T-helper 17 cell (primary cell): ENCODE results near the gene NPHP1. TPM values are rescaled to one million over a fixed set of nuclear protein-coding genes. Genes with fewer than 3 reads are reported as not detected.
A peak's percentile ranks its signal among the peaks of the same experiment; 100 is the strongest.
"Not testable (repeated sequence)": the region's sequence is repeated elsewhere in the genome, so short reads cannot be mapped to it uniquely, and the experiment has no call there.

Experiments used
- ATAC-seq: fragments of 150-1000 bp; cut with Tn5 transposase; 2 replicates; pipeline ENCODE4 v1.10.0; 2021; ENCODE audit warnings: mild to moderate bottlenecking, moderate library complexity
- DNase-seq, 3 donors: peaks; one replicate each; pipeline versions ENCODE4 v3.0.0 to v3.0.0-alpha.2; 2020 to 2021
- H3K9me3 ChIP-seq: one replicate; pipeline ENCODE4 v1.7.0; 2013; ENCODE audit warnings: low read length, mild to moderate bottlenecking; ENCODE audit not compliant: control insufficient read depth, poor library complexity, severe bottlenecking
- H3K27ac Mint-ChIP-seq: one replicate; pipeline ENCODE4 v1.8.0; 2022; ENCODE audit warnings: mild to moderate bottlenecking, moderate library complexity, mixed read lengths
- H3K27me3 Mint-ChIP-seq: one replicate; pipeline ENCODE4 v1.8.0; 2022; ENCODE audit warnings: mixed read lengths
- H3K36me3 Mint-ChIP-seq: one replicate; pipeline ENCODE4 v1.8.0; 2022; ENCODE audit warnings: low read depth, mixed read lengths
- H3K4me1 Mint-ChIP-seq: one replicate; pipeline ENCODE4 v1.8.0; 2022; ENCODE audit warnings: mild to moderate bottlenecking, mixed read lengths
- H3K4me3 Mint-ChIP-seq: one replicate; pipeline ENCODE4 v1.8.0; 2022; ENCODE audit warnings: mild to moderate bottlenecking, moderate library complexity, mixed read lengths
- total RNA-seq, 4 donors: library from RNA in 2 of 4; stranded (reverse) in 2 of 4; gene quantifications; one replicate each; pipeline ENCODE4 v1.2.3 and lab custom pipeline; 2022 to 2026

The NPHP1 gene
- total RNA-seq = 1 to 10 TPM in 1 of 2 donors, under 1 TPM in 1; 0.16 to 1.4 TPM
- 0.83 to 1.2 reads per million in 2 donors for total RNA-seq (lab: John Stamatoyannopoulos, UW)

GRCh38 chr2:110204408-110205385, at the start of gene NPHP1:
Gene NPHP1, minus strand, starts transcription at chr2:110205013. Its CDS starts 45 bp downstream, at chr2:110204968.
- Mint-ChIP-seq H3K36me3 (peaks cover 7% of the 10 kb centered on the region), H3K4me1 (peaks cover 19% of the 10 kb centered on the region), H3K27ac (peak within 1 kb of the TSS; percentile 97), H3K27me3 (no peaks in the 10 kb centered on the region), H3K4me3 (peak within 1 kb of the TSS; percentile 96)
- no peaks in the 10 kb centered on the region for H3K9me3 ChIP-seq
- DNase-seq (peak; percentile 68 to 78 (median 73)), ATAC-seq (peak; percentile 96)

- not testable (repeated sequence) for DNase-seq, H3K27me3 Mint-ChIP-seq, H3K36me3 Mint-ChIP-seq, H3K4me3 Mint-ChIP-seq, H3K27ac Mint-ChIP-seq, ATAC-seq, H3K9me3 ChIP-seq, H3K4me1 Mint-ChIP-seq
Observed at GRCh38 chr2:110248081-110248795, 43.4 kb upstream of the NPHP1 start.

GRCh38 chr2:110245488-110246435, 40.9 kb upstream of the NPHP1 start:
- not testable (repeated sequence) for H3K27me3 Mint-ChIP-seq, H3K9me3 ChIP-seq, H3K27ac Mint-ChIP-seq, DNase-seq, H3K36me3 Mint-ChIP-seq, H3K4me3 Mint-ChIP-seq, H3K4me1 Mint-ChIP-seq
- ATAC-seq = peak; percentile 49

- not testable (repeated sequence) for H3K9me3 ChIP-seq, DNase-seq, H3K27ac Mint-ChIP-seq, H3K36me3 Mint-ChIP-seq, ATAC-seq, H3K27me3 Mint-ChIP-seq, H3K4me3 Mint-ChIP-seq, H3K4me1 Mint-ChIP-seq
Observed at GRCh38 chr2:110243283-110243682, 38.5 kb upstream of the NPHP1 start.

- H3K36me3 Mint-ChIP-seq, H3K27me3 Mint-ChIP-seq, H3K9me3 ChIP-seq, H3K4me1 Mint-ChIP-seq, H3K4me3 Mint-ChIP-seq, DNase-seq, ATAC-seq, H3K27ac Mint-ChIP-seq: not testable (repeated sequence)
Observed at GRCh38 chr2:110234514-110234913, 29.7 kb upstream of the NPHP1 start.

GRCh38 chr2:110229886-110230285, 25.1 kb upstream of the NPHP1 start:
- not testable (repeated sequence) for H3K9me3 ChIP-seq, H3K36me3 Mint-ChIP-seq, H3K4me1 Mint-ChIP-seq, DNase-seq, ATAC-seq, H3K27ac Mint-ChIP-seq, H3K4me3 Mint-ChIP-seq
- H3K27me3 Mint-ChIP-seq = peaks cover 22% of the 10 kb centered on the region

GRCh38 chr2:110222626-110223025, 17.8 kb upstream of the NPHP1 start:
- H3K4me1 Mint-ChIP-seq, H3K9me3 ChIP-seq, DNase-seq, H3K27ac Mint-ChIP-seq, H3K4me3 Mint-ChIP-seq, ATAC-seq: not testable (repeated sequence)
- Mint-ChIP-seq H3K27me3 (peaks cover 60% of the 10 kb centered on the region), H3K36me3 (peaks cover 14% of the 10 kb centered on the region)

- ATAC-seq = no peak
- H3K9me3 ChIP-seq = no peaks in the 10 kb centered on the region
- H3K4me1 Mint-ChIP-seq = no peaks in the 10 kb centered on the region
- DNase-seq = no peak
- H3K27me3 Mint-ChIP-seq = peaks cover 58% of the 10 kb centered on the region
- no peak overlapping the region for H3K4me3 Mint-ChIP-seq
- H3K27ac Mint-ChIP-seq = no peak overlapping the region
- H3K36me3 Mint-ChIP-seq = peaks cover 14% of the 10 kb centered on the region
Observed at GRCh38 chr2:110221938-110222337, 17.1 kb upstream of the NPHP1 start.

GRCh38 chr2:110220190-110220564, 15.4 kb upstream of the NPHP1 start:
- Mint-ChIP-seq H3K36me3 (peaks cover 14% of the 10 kb centered on the region), H3K4me1 (no peaks in the 10 kb centered on the region), H3K4me3 (no peak overlapping the region), H3K27ac (no peak overlapping the region), H3K27me3 (peaks cover 66% of the 10 kb centered on the region)
- ATAC-seq (no peak), DNase-seq (no peak)
- H3K9me3 ChIP-seq = no peaks in the 10 kb centered on the region

GRCh38 chr2:110219496-110220189, 14.8 kb upstream of the NPHP1 start:
- no peaks in the 10 kb centered on the region for H3K9me3 ChIP-seq
- DNase-seq (no peak), ATAC-seq (no peak)
- Mint-ChIP-seq H3K4me3 (no peak overlapping the region), H3K27ac (no peak overlapping the region), H3K4me1 (no peaks in the 10 kb centered on the region), H3K27me3 (peaks cover 72% of the 10 kb centered on the region), H3K36me3 (peaks cover 14% of the 10 kb centered on the region)

GRCh38 chr2:110218889-110219288, 14.1 kb upstream of the NPHP1 start:
- H3K27me3 Mint-ChIP-seq = peaks cover 77% of the 10 kb centered on the region
- not testable (repeated sequence) for DNase-seq, H3K4me3 Mint-ChIP-seq

GRCh38 chr2:110216803-110217202, 12.0 kb upstream of the NPHP1 start:
- no peak overlapping the region for H3K27ac Mint-ChIP-seq
- H3K9me3 ChIP-seq = no peaks in the 10 kb centered on the region
- no peak for DNase-seq
- no peak overlapping the region for H3K4me3 Mint-ChIP-seq
- peaks cover 14% of the 10 kb centered on the region for H3K36me3 Mint-ChIP-seq
- peaks cover 2% of the 10 kb centered on the region for H3K4me1 Mint-ChIP-seq
- peaks cover 72% of the 10 kb centered on the region for H3K27me3 Mint-ChIP-seq
- ATAC-seq = no peak

More at GRCh38 chr2:110218889-110219288, 14.1 kb upstream of the NPHP1 start:
- ATAC-seq, H3K4me1 Mint-ChIP-seq, H3K27ac Mint-ChIP-seq, H3K9me3 ChIP-seq: not testable (repeated sequence)
- peaks cover 14% of the 10 kb centered on the region for H3K36me3 Mint-ChIP-seq
